Endodermal cell (in vitro differentiated cells): ENCODE results near the gene ZBTB20. TPM values are rescaled to one million over a fixed set of nuclear protein-coding genes. Genes with fewer than 3 reads are reported as not detected.
A peak's percentile ranks its signal among the peaks of the same experiment; 100 is the strongest.

Experiments used
- DNase-seq: peaks from one replicate; pipeline ENCODE4 v3.0.0-alpha.2; 2017
- H3K27ac ChIP-seq: 2 replicates; pipeline ENCODE4 v1.5.1; 2013; ENCODE audit warnings: mild to moderate bottlenecking, low read depth, low read length, moderate library complexity
- H3K27me3 ChIP-seq: 2 replicates; pipeline ENCODE4 v1.6.1; 2013; ENCODE audit warnings: mild to moderate bottlenecking, low read length, moderate library complexity; ENCODE audit not compliant: insufficient read depth, control insufficient read depth, poor library complexity, severe bottlenecking
- H3K36me3 ChIP-seq: 2 replicates; pipeline ENCODE4 v1.7.0; 2013; ENCODE audit warnings: mild to moderate bottlenecking, low read length, moderate library complexity; ENCODE audit not compliant: control insufficient read depth, insufficient read depth
- H3K4me1 ChIP-seq: one replicate; pipeline ENCODE4 v1.7.0; 2013; ENCODE audit warnings: low read length; ENCODE audit not compliant: control insufficient read depth, insufficient read depth
- H3K4me3 ChIP-seq: 2 replicates; pipeline ENCODE4 v1.5.1; 2013; ENCODE audit warnings: mild to moderate bottlenecking, low read length, moderate library complexity
- H3K9ac ChIP-seq: 2 replicates; pipeline ENCODE4 v1.6.1; 2013; ENCODE audit warnings: mild to moderate bottlenecking, low read length, moderate library complexity; ENCODE audit not compliant: poor library complexity, severe bottlenecking; ENCODE audit errors: extremely low read depth
- H3K9me3 ChIP-seq: 2 replicates; pipeline ENCODE4 v1.6.1; 2013; ENCODE audit warnings: mild to moderate bottlenecking, low read length, moderate library complexity; ENCODE audit not compliant: control insufficient read depth
- H3K27ac Mint-ChIP-seq: 2 replicates; pipeline ENCODE4 v1.8.0; 2020; ENCODE audit warnings: mixed read lengths
- H3K27me3 Mint-ChIP-seq: 2 replicates; pipeline ENCODE4 v1.8.0; 2021; ENCODE audit warnings: mild to moderate bottlenecking, mixed read lengths; ENCODE audit not compliant: insufficient read depth
- H3K36me3 Mint-ChIP-seq: 2 replicates; pipeline ENCODE4 v1.8.0; 2020; ENCODE audit warnings: low read depth, mixed read lengths
- H3K4me1 Mint-ChIP-seq: 2 replicates; pipeline ENCODE4 v1.8.0; 2020; ENCODE audit warnings: mixed read lengths
- H3K4me3 Mint-ChIP-seq: 2 replicates; pipeline ENCODE4 v1.8.0; 2020; ENCODE audit warnings: mild to moderate bottlenecking, moderate library complexity, mixed read lengths
- H3K9me3 Mint-ChIP-seq: 2 replicates; pipeline ENCODE4 v1.8.0; 2020; ENCODE audit warnings: mild to moderate bottlenecking, mixed read lengths
- CTCF ChIP-seq: fragments of 200-600 bp; sonication (generic); conservative IDR thresholded peaks from 2 replicates; pipeline ENCODE4 v1.5.0; 2021; ENCODE audit warnings: antibody characterized with exemption, mild to moderate bottlenecking
- WGBS, 2 experiments: methylation state at CpG; one replicate each; pipeline versions ENCODE4 v1.1.5 to v1.1.7; 2013; ENCODE audit warnings: missing lambda C conversion rate in 2 of 2, mixed read lengths in 1 of 2; ENCODE audit not compliant: insufficient coverage in 1 of 2, insufficient read length in 1 of 2; 5-methylcytosine and 5-hydroxymethylcytosine counted together
- total RNA-seq, 2 donors: library from RNA; stranded (reverse); fragmentation: NEBNext Ultra II Directional in 1 of 2; extraction: Animal tissue kit (Norgen Biotek cat#: 25700) in 1 of 2; gene quantifications; 2 replicates in 1 of 2; 3 replicates in 1 of 2; pipeline ENCODE4 v1.2.1, GENCODE V29; 2021

Gene ZBTB20
- total RNA-seq, 2 donors from 2014 or later, result 1.6 to 2.9 TPM

- WGBS, 2 experiments, result 93 to 100% methylated on average over 2 of the region's 2 CpGs
- Histone ChIP-seq H3K9ac (no peak overlapping the region), H3K4me1 (no peaks in the 10 kb centered on the region), H3K36me3 (no peaks in the 10 kb centered on the region), H3K27ac (no peak overlapping the region), H3K27me3 (no peaks in the 10 kb centered on the region), H3K4me3 (no peak overlapping the region), H3K9me3 (no peaks in the 10 kb centered on the region)
- TF ChIP-seq CTCF, result no peak
- H3K36me3 Mint-ChIP-seq, result no peaks in the 10 kb centered on the region
- no peak overlapping the region for H3K4me3 Mint-ChIP-seq
- no peaks in the 10 kb centered on the region for H3K9me3 Mint-ChIP-seq
- peaks cover 4% of the 10 kb centered on the region for H3K4me1 Mint-ChIP-seq
- no peak for DNase-seq
- H3K27ac Mint-ChIP-seq, result no peak overlapping the region
- H3K27me3 Mint-ChIP-seq, result no peaks in the 10 kb centered on the region
These were observed 754.3 kb downstream of the ZBTB20 start for GRCh38 chr3:114392831-114393230.

- H3K27ac Mint-ChIP-seq, result no peak overlapping the region
These were observed 757.9 kb downstream of the ZBTB20 start for GRCh38 chr3:114389156-114389555.

GRCh38 chr3:114384558-114384903 is 762.6 kb downstream of the ZBTB20 start:
- Mint-ChIP-seq H3K27ac (no peak overlapping the region), H3K9me3 (no peaks in the 10 kb centered on the region), H3K4me3 (no peak overlapping the region), H3K36me3 (no peaks in the 10 kb centered on the region), H3K4me1 (peaks cover 4% of the 10 kb centered on the region), H3K27me3 (no peaks in the 10 kb centered on the region)
- Histone ChIP-seq H3K27ac (peak overlapping the region; percentile 2), H3K9ac (no peak overlapping the region), H3K4me1 (no peaks in the 10 kb centered on the region), H3K9me3 (no peaks in the 10 kb centered on the region), H3K36me3 (no peaks in the 10 kb centered on the region), H3K27me3 (no peaks in the 10 kb centered on the region), H3K4me3 (no peak overlapping the region)
- WGBS, 2 experiments, result 95 to 96% methylated on average over 4 of the region's 4 CpGs
- DNase-seq, result no peak
- TF ChIP-seq CTCF, result no peak

More at GRCh38 chr3:114389156-114389555, 757.9 kb downstream of the ZBTB20 start:
- no peaks in the 10 kb centered on the region for H3K27me3 ChIP-seq
- Mint-ChIP-seq H3K27me3 (no peaks in the 10 kb centered on the region), H3K4me1 (peaks cover 3% of the 10 kb centered on the region), H3K36me3 (no peaks in the 10 kb centered on the region), H3K9me3 (no peaks in the 10 kb centered on the region), H3K4me3 (no peak overlapping the region)
- H3K36me3 ChIP-seq, result no peaks in the 10 kb centered on the region
- H3K9me3 ChIP-seq, result no peaks in the 10 kb centered on the region
- no peak for TF ChIP-seq CTCF
- no peak for DNase-seq
- no peak overlapping the region for H3K9ac ChIP-seq
- no peaks in the 10 kb centered on the region for H3K4me1 ChIP-seq
- WGBS, 2 experiments, result 93% methylated on average over 4 of the region's 4 CpGs; no CpG with 5 or more reads in 1 of the 2 experiments
- no peak overlapping the region for H3K4me3 ChIP-seq
- no peak overlapping the region for H3K27ac ChIP-seq
